ENCODE results near the gene TEX14. TPM values are rescaled to one million over a fixed set of nuclear protein-coding genes. Genes with fewer than 3 reads are reported as not detected.

Gene TEX14
- total RNA-seq, 1 experiment from 2014 or later, result not detected

GRCh38 chr17:58703137-58703915 lies 11.5 kb upstream of the TEX14 start:
- CTCF ChIA-PET, result interaction anchor here (0.6 kb wide), 2 partner anchors 9 to 302 kb away, joined by 3 to 4 read pairs; no protein-coding TSS in a partner anchor
- TF ChIP-seq, protein P1, sequence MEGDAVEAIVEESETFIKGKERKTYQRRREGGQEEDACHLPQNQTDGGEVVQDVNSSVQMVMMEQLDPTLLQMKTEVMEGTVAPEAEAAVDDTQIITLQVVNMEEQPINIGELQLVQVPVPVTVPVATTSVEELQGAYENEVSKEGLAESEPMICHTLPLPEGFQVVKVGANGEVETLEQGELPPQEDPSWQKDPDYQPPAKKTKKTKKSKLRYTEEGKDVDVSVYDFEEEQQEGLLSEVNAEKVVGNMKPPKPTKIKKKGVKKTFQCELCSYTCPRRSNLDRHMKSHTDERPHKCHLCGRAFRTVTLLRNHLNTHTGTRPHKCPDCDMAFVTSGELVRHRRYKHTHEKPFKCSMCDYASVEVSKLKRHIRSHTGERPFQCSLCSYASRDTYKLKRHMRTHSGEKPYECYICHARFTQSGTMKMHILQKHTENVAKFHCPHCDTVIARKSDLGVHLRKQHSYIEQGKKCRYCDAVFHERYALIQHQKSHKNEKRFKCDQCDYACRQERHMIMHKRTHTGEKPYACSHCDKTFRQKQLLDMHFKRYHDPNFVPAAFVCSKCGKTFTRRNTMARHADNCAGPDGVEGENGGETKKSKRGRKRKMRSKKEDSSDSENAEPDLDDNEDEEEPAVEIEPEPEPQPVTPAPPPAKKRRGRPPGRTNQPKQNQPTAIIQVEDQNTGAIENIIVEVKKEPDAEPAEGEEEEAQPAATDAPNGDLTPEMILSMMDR (IDR thresholded peaks at IDR 0.05; ENCODE audit: unreplicated experiment), result no peak
- Mint-ChIP-seq H3K27ac (ENCODE audit: low read depth, unreplicated experiment) (no peak overlapping the region), H3K9me3 (ENCODE audit: unreplicated experiment) (no peaks in the 10 kb centered on the region), H3K36me3 (ENCODE audit: insufficient read depth, unreplicated experiment) (peaks cover 55% of the 10 kb centered on the region), H3K4me3 (ENCODE audit: unreplicated experiment) (no peak overlapping the region), H3K4me1 (ENCODE audit: insufficient read depth, unreplicated experiment) (no peaks in the 10 kb centered on the region), H3K27me3 (ENCODE audit: insufficient read depth, unreplicated experiment) (no peaks in the 10 kb centered on the region)
- no TSS peak for BruUV-seq (replicated peaks)
- peak; percentile 5 for DNase-seq (ENCODE audit: unreplicated experiment)
- intact Hi-C loops (cut with micrococcal nuclease), result no loop called here
- POLR2A ChIA-PET, result interaction anchor here (0.6 to 1.3 kb wide), 2 partner anchors 11 to 386 kb away, joined by 4 to 5 read pairs; partner anchors contain the start of genes RAD51C and TEX14

DNA sequence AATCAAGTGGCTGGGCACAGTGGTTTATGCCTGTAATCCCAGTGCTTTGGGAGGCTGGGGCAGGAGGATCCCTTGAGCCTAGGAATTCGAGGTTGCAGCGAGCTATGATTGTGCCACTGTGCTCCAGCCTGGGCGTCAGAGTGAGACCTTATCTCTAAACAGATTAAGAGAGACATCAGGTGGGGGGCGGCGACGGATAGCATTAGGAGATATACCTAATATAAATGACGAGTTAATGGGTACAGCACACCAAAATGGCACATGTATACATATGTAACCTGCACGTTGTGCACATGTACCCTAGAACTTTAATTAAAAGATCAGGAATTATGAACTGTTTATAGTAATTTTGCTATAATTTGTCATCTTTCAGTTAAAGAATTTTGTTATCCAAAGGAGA lies 10.9 kb upstream of the TEX14 start:
- no peak overlapping the region for H3K27ac Mint-ChIP-seq (ENCODE audit: low read depth, unreplicated experiment)
- TF ChIP-seq, protein P1 (IDR thresholded peaks at IDR 0.05; ENCODE audit: unreplicated experiment), result no peak
- no peaks in the 10 kb centered on the region for H3K9me3 Mint-ChIP-seq (ENCODE audit: unreplicated experiment)
- ChIA-PET POLR2A (interaction anchor here (0.6 to 1.3 kb wide), 2 partner anchors 11 to 386 kb away, joined by 4 to 5 read pairs; partner anchors contain the start of genes RAD51C and TEX14), CTCF (interaction anchor here (0.6 kb wide), 1 partner anchor 303 kb away, joined by 3 read pairs; no protein-coding TSS in a partner anchor)
- no peaks in the 10 kb centered on the region for H3K4me1 Mint-ChIP-seq (ENCODE audit: insufficient read depth, unreplicated experiment)
- intact Hi-C loops (cut with micrococcal nuclease), result no loop called here
- H3K4me3 Mint-ChIP-seq (ENCODE audit: unreplicated experiment), result no peak overlapping the region
- H3K36me3 Mint-ChIP-seq (ENCODE audit: insufficient read depth, unreplicated experiment), result peaks cover 51% of the 10 kb centered on the region
- no peaks in the 10 kb centered on the region for H3K27me3 Mint-ChIP-seq (ENCODE audit: insufficient read depth, unreplicated experiment)
- BruUV-seq (replicated peaks), result no TSS peak
- DNase-seq (ENCODE audit: unreplicated experiment), result no peak

DNA sequence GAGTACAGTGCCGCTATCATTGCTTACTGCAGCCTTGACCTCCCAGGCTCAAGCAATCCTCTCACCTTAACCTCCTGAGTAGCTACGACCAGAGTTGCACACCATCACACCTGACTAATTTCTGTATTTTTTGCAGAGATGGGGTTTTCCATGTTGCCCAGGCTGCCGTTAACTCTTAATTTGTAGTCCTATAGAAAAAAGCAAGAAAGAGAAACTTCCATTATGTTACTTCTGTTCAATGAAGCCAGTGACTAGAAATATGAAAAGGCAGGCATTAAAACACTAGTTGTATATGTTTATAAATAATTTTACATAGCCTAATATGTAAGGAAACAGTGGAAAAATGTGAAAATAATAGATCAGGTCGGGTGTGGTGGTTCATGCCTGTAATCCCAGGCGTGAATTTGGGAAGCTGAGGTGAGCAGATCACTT lies 10.2 kb upstream of the TEX14 start:
- POLR2A ChIA-PET, result no interaction called here
- CTCF ChIA-PET, result interaction anchor here (0.6 kb wide), 1 partner anchor 465 kb away, joined by 5 read pairs; no protein-coding TSS in a partner anchor

DNA sequence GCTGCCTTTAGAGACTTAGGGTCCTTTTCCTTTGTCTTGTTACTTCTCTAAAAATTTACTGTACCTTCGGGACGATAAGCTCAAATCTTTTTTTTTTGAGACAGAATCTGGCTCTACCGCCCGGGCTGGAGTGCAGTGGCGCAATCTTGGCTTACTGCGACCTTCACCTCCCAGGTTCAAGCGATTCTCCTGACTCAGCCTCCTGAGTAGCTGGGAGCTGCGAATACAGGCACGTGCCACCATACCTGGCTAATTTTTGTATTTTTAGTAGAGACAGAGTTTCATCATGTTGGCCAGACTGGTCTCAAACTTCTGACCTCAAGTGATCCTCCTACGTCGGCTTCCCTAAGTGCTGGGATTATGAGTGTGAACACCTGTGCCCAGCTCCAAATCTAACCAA lies 7.9 kb upstream of the TEX14 start:
- H3K36me3 Mint-ChIP-seq (ENCODE audit: insufficient read depth, unreplicated experiment), result peaks cover 48% of the 10 kb centered on the region
- no peaks in the 10 kb centered on the region for H3K4me1 Mint-ChIP-seq (ENCODE audit: insufficient read depth, unreplicated experiment)
- intact Hi-C loops (cut with micrococcal nuclease), result no loop called here
- no peak overlapping the region for H3K4me3 Mint-ChIP-seq (ENCODE audit: unreplicated experiment)
- TF ChIP-seq, protein P1 (IDR thresholded peaks at IDR 0.05; ENCODE audit: unreplicated experiment), result no peak
- DNase-seq (ENCODE audit: unreplicated experiment), result no peak
- ChIA-PET POLR2A (interaction anchor here (0.6 to 2.3 kb wide), 7 partner anchors 11 to 769 kb away, joined by 3 to 11 read pairs (median 3); no protein-coding TSS in a partner anchor), CTCF (interaction anchor here (0.6 to 2.4 kb wide), 6 partner anchors 11 to 306 kb away, joined by 4 to 15 read pairs (median 6); no protein-coding TSS in a partner anchor)
- BruUV-seq (replicated peaks), result no TSS peak
- H3K9me3 Mint-ChIP-seq (ENCODE audit: unreplicated experiment), result no peaks in the 10 kb centered on the region
- no peak overlapping the region for H3K27ac Mint-ChIP-seq (ENCODE audit: low read depth, unreplicated experiment)
- H3K27me3 Mint-ChIP-seq (ENCODE audit: insufficient read depth, unreplicated experiment), result no peaks in the 10 kb centered on the region

More for the DNA sequence above, 10.2 kb upstream of the TEX14 start:
- H3K4me3 Mint-ChIP-seq (ENCODE audit: unreplicated experiment), result no peak overlapping the region
- BruUV-seq (replicated peaks), result no TSS peak
- no peaks in the 10 kb centered on the region for H3K4me1 Mint-ChIP-seq (ENCODE audit: insufficient read depth, unreplicated experiment)
- no peak overlapping the region for H3K27ac Mint-ChIP-seq (ENCODE audit: low read depth, unreplicated experiment)
- no peaks in the 10 kb centered on the region for H3K27me3 Mint-ChIP-seq (ENCODE audit: insufficient read depth, unreplicated experiment)
- DNase-seq (ENCODE audit: unreplicated experiment), result no peak
- TF ChIP-seq, protein P1 (IDR thresholded peaks at IDR 0.05; ENCODE audit: unreplicated experiment), result no peak
- no peaks in the 10 kb centered on the region for H3K9me3 Mint-ChIP-seq (ENCODE audit: unreplicated experiment)
- intact Hi-C loops (cut with micrococcal nuclease), result no loop called here
- peaks cover 52% of the 10 kb centered on the region for H3K36me3 Mint-ChIP-seq (ENCODE audit: insufficient read depth, unreplicated experiment)
